A549 (cell line): ENCODE measurements around the gene AP5B1. TPM values are rescaled to one million over a fixed set of nuclear protein-coding genes. Genes with fewer than 3 reads are reported as not detected.

Experiments used
- ATAC-seq, 2 experiments: fragments of 200-7000 bp in 1 of 2; fragments of >200 bp in 1 of 2; cut with Nextera tagmentation in 1 of 2; cut with Tn5 transposase in 1 of 2; 3 replicates each; pipeline versions ENCODE4 v1.8.0 to v1.9.1; 2018 to 2020; ENCODE audit warnings: mild to moderate bottlenecking in 1 of 2, moderate library complexity in 1 of 2
- CTCF ChIA-PET: fragments of 300-600 bp; sonication (Branson Sonifier 250); formaldehyde crosslinking; extraction: SDS; loops from one replicate; lab custom pipeline; 2021; ENCODE audit warnings: antibody characterized with exemption, inconsistent platforms; lab: Yijun Ruan, JAX
- POLR2A ChIA-PET: fragments of 350-600 bp; formaldehyde crosslinking; extraction: SDS; loops from one replicate; lab custom pipeline; 2021; ENCODE audit warnings: antibody characterized with exemption, inconsistent platforms; lab: Yijun Ruan, JAX
- DNase-seq, 2 experiments: peaks; one replicate each; pipeline versions ENCODE4 v3.0.0 to v3.0.0-alpha.2; 2011 to 2016; ENCODE audit warnings: low read depth in 1 of 2, low spot score in 1 of 2
- FAIRE-seq: peaks from 2 replicates; lab custom pipeline; 2011; peaks lifted over from hg19 to GRCh38; lab: Jason Lieb, UNC
- H3K27ac ChIP-seq, 2 experiments: fragments of >200 bp; sonication (Bioruptor Twin); formaldehyde crosslinking; 3 replicates each; pipeline ENCODE4 v1.5.1; 2016 to 2017
- H3K4me1 ChIP-seq: fragments of >200 bp; sonication (Bioruptor Twin); formaldehyde crosslinking; 3 replicates; pipeline ENCODE4 v1.6.1; 2016
- H3K4me2 ChIP-seq: fragments of >200 bp; sonication (Bioruptor Twin); formaldehyde crosslinking; 3 replicates; pipeline ENCODE4 v1.6.1; 2016
- H3K4me3 ChIP-seq: fragments of >200 bp; sonication (Bioruptor Twin); formaldehyde crosslinking; 3 replicates; pipeline ENCODE4 v1.5.1; 2016
- H3K9me3 ChIP-seq: fragments of >200 bp; sonication (Bioruptor Twin); formaldehyde crosslinking; 3 replicates; pipeline ENCODE4 v1.6.1; 2016
- ATOH8 ChIP-seq: fragments of 250-450 bp; sonication (Bioruptor Pico); IDR thresholded peaks from 2 replicates; pipeline ENCODE4 v1.5.0; 2020; ENCODE audit warnings: low read depth, mild to moderate bottlenecking, moderate library complexity
- CHD4 ChIP-seq: fragments of 200-600 bp; sonication (generic); IDR thresholded peaks from 2 replicates; pipeline ENCODE4 v1.6.1; 2016; ENCODE audit warnings: antibody characterized with exemption, mild to moderate bottlenecking, borderline replicate concordance
- CTCF ChIP-seq: fragments of >200 bp; sonication (Bioruptor Twin); formaldehyde crosslinking; IDR thresholded peaks from 3 replicates; pipeline ENCODE4 v1.5.1; 2016
- EHF ChIP-seq: fragments of 250-450 bp; sonication (Bioruptor Pico); IDR thresholded peaks from 2 replicates; pipeline ENCODE4 v1.5.0; 2020; ENCODE audit warnings: mild to moderate bottlenecking
- ELK1 ChIP-seq: fragments of 150-350 bp; IDR thresholded peaks from 2 replicates; pipeline ENCODE4 v1.6.1; 2014; ENCODE audit warnings: low read depth, mild to moderate bottlenecking, low read length
- EP300 ChIP-seq, 2 experiments: fragments of >200 bp; sonication (Bioruptor Twin); formaldehyde crosslinking; IDR thresholded peaks; 2 replicates in 1 of 2; 3 replicates in 1 of 2; pipeline ENCODE4 v1.6.1; 2016 to 2017
- HDAC2 ChIP-seq: fragments of 200-600 bp; sonication (generic); IDR thresholded peaks from 2 replicates; pipeline ENCODE4 v1.6.1; 2016
- HMGXB4 ChIP-seq: fragments of 250-450 bp; sonication (Bioruptor Pico); IDR thresholded peaks from 2 replicates; pipeline ENCODE4 v1.5.0; 2021; ENCODE audit warnings: mild to moderate bottlenecking, moderate library complexity, borderline replicate concordance
- HOXA7 ChIP-seq: fragments of 250-450 bp; sonication (Bioruptor Pico); IDR thresholded peaks from 2 replicates; pipeline ENCODE4 v1.5.0; 2020; ENCODE audit warnings: mild to moderate bottlenecking, moderate library complexity
- HOXB13 ChIP-seq: fragments of 250-450 bp; sonication (Bioruptor Pico); IDR thresholded peaks from 2 replicates; pipeline ENCODE4 v1.5.0; 2020; ENCODE audit warnings: low read depth, mild to moderate bottlenecking, moderate library complexity
- HOXB5 ChIP-seq: fragments of 250-450 bp; sonication (Bioruptor Pico); IDR thresholded peaks from 2 replicates; pipeline ENCODE4 v1.5.0; 2020; ENCODE audit warnings: mild to moderate bottlenecking, moderate library complexity
- JUN ChIP-seq, 2 experiments: fragments of >200 bp; sonication (Bioruptor Twin); formaldehyde crosslinking; IDR thresholded peaks; 2 replicates in 1 of 2; 3 replicates in 1 of 2; pipeline ENCODE4 v1.6.1; 2016 to 2017
- MAZ ChIP-seq: fragments of 150-350 bp; IDR thresholded peaks from 2 replicates; pipeline ENCODE4 v1.6.1; 2014; ENCODE audit warnings: antibody characterized with exemption, low read depth, low read length, borderline replicate concordance
- MYC ChIP-seq: IDR thresholded peaks from 2 replicates; pipeline ENCODE4 v1.6.1; 2012; ENCODE audit warnings: mild to moderate bottlenecking, inconsistent platforms, low read length, improper control_type of control experiment, borderline replicate concordance
- NR3C1 ChIP-seq: fragments of >200 bp; sonication (Bioruptor Twin); formaldehyde crosslinking; IDR thresholded peaks from 3 replicates; pipeline ENCODE4 v1.6.1; 2017
- POLR2AphosphoS2 ChIP-seq: conservative IDR thresholded peaks from 2 replicates; pipeline ENCODE4 v1.6.1; 2012; ENCODE audit warnings: low read length, improper control_type of control experiment, inconsistent platforms
- RARB ChIP-seq: fragments of 250-450 bp; sonication (Bioruptor Pico); IDR thresholded peaks from 2 replicates; pipeline ENCODE4 v1.8.0; 2021; ENCODE audit warnings: mild to moderate bottlenecking, moderate library complexity
- REST ChIP-seq: fragments of 200-600 bp; sonication (generic); IDR thresholded peaks from 2 replicates; pipeline ENCODE4 v1.6.1; 2016; ENCODE audit warnings: antibody characterized with exemption, mild to moderate bottlenecking, moderate library complexity
- WGBS: methylation state at CpG from one replicate; pipeline ENCODE4 v1.1.6; 2017; ENCODE audit errors: missing lambda C conversion rate; 5-methylcytosine and 5-hydroxymethylcytosine counted together
- polyA plus RNA-seq, 4 experiments: library from polyadenylated mRNA; depleted of rRNA in 3 of 4; stranded (reverse); fragments of >200 nt; fragmentation: RNase III in 1 of 4; extraction: RNeasy Plus Mini Kit Qiagen cat#74134 plus additional on column Dnase treatment in 1 of 4; gene quantifications; 2 replicates in 3 of 4; 3 replicates in 1 of 4; pipeline ENCODE4 v1.2.3, GENCODE V29; 2011 to 2017

AP5B1 gene
- polyA plus RNA-seq, 2 of the 4 experiments (the other 2 are of a cell fraction) = 5.2 to 10.2 TPM

- ChIA-PET POLR2A (no interaction called here), CTCF (interaction anchor here (1.2 to 2.2 kb wide), 12 partner anchors 16 to 227 kb away, joined by 3 to 24 read pairs (median 4); partner anchors contain the start of gene KAT5)
- no peak for TF ChIP-seq HOXB5 (CRISPR knock-in tag)
- no peak for TF ChIP-seq NR3C1
- TF ChIP-seq HOXA7 (CRISPR knock-in tag) = no peak
- TF ChIP-seq HMGXB4 (CRISPR knock-in tag) = no peak
- TF ChIP-seq HDAC2 = no peak
- no peak for TF ChIP-seq ELK1
- TF ChIP-seq POLR2AphosphoS2 = no peak
- TF ChIP-seq ATOH8 (CRISPR knock-in tag) = no peak
- TF ChIP-seq MYC = no peak
- no peak for TF ChIP-seq JUN (IDR thresholded peaks at IDR 0.05)
- TF ChIP-seq CHD4 = no peak
- TF ChIP-seq REST = no peak
- no peak for TF ChIP-seq MAZ
- no peak for TF ChIP-seq HOXB13 (CRISPR knock-in tag)
- no peak for TF ChIP-seq EP300 (IDR thresholded peaks at IDR 0.05)
- no peak for TF ChIP-seq EHF (CRISPR knock-in tag)
- no peak for TF ChIP-seq CTCF
- peaks cover 15% of the 10 kb centered on the region for H3K9me3 ChIP-seq
- H3K4me3 ChIP-seq = no peak overlapping the region
- H3K27ac ChIP-seq = no peak overlapping the region
- FAIRE-seq (no peak), ATAC-seq (no peak), DNase-seq (no peak)
- no peaks in the 10 kb centered on the region for H3K4me1 ChIP-seq
- H3K4me2 ChIP-seq = no peak overlapping the region
- WGBS = 68% methylated on average over 5 of the region's 10 CpGs
Observed at GRCh38 chr11:65743681-65744025, 37.1 kb downstream of the AP5B1 start.

- Histone ChIP-seq H3K4me3 (no peak overlapping the region), H3K4me2 (no peak overlapping the region), H3K9me3 (peaks cover 12% of the 10 kb centered on the region; the same call in 2 of the 3 replicates), H3K4me1 (no peaks in the 10 kb centered on the region), H3K27ac (no peak overlapping the region)
- ATAC-seq (no peak), DNase-seq (no peak), FAIRE-seq (no peak)
- ChIA-PET CTCF (interaction anchor here (1.1 to 1.9 kb wide), 6 partner anchors 30 to 143 kb away, joined by 3 to 7 read pairs (median 5); partner anchors contain the start of genes AP5B1 and KAT5), POLR2A (no interaction called here)
- 70% methylated on average over 1 of the region's 1 CpG for WGBS
- no peak for TF ChIP-seq RARB (CRISPR knock-in tag)
Observed at GRCh38 chr11:65742353-65742752, 38.4 kb downstream of the AP5B1 start.
